BLaER1 (cell line): ENCODE measurements around the gene FAT3.

Experiments used
- H3K27ac ChIP-seq: shearing (Covaris generic); formaldehyde crosslinking; 2 replicates; pipeline ENCODE4 v1.8.1; 2022
- H3K27me3 ChIP-seq: shearing (Covaris generic); formaldehyde crosslinking; 2 replicates; pipeline ENCODE4 v1.8.1; 2022
- H3K36me3 ChIP-seq: shearing (Covaris generic); formaldehyde crosslinking; 2 replicates; pipeline ENCODE4 v1.8.1; 2022
- H3K4me1 ChIP-seq: shearing (Covaris generic); formaldehyde crosslinking; 2 replicates; pipeline ENCODE4 v1.8.1; 2022
- H3K4me2 ChIP-seq: shearing (Covaris generic); formaldehyde crosslinking; 2 replicates; pipeline ENCODE4 v1.8.1; 2022
- H3K4me3 ChIP-seq: shearing (Covaris generic); formaldehyde crosslinking; 2 replicates; pipeline ENCODE4 v1.8.1; 2022
- H3K9ac ChIP-seq: shearing (Covaris generic); formaldehyde crosslinking; 2 replicates; pipeline ENCODE4 v1.8.1; 2022
- H3K9me3 ChIP-seq: shearing (Covaris generic); formaldehyde crosslinking; 2 replicates; pipeline ENCODE4 v1.8.1; 2022
- H4K20me1 ChIP-seq: shearing (Covaris generic); formaldehyde crosslinking; 2 replicates; pipeline ENCODE4 v1.8.1; 2022
- Cebpa-rat ChIP-seq: shearing (Covaris generic); IDR thresholded peaks from 2 replicates; pipeline ENCODE4 v1.8.1; 2022

The FAT3 gene

DNA sequence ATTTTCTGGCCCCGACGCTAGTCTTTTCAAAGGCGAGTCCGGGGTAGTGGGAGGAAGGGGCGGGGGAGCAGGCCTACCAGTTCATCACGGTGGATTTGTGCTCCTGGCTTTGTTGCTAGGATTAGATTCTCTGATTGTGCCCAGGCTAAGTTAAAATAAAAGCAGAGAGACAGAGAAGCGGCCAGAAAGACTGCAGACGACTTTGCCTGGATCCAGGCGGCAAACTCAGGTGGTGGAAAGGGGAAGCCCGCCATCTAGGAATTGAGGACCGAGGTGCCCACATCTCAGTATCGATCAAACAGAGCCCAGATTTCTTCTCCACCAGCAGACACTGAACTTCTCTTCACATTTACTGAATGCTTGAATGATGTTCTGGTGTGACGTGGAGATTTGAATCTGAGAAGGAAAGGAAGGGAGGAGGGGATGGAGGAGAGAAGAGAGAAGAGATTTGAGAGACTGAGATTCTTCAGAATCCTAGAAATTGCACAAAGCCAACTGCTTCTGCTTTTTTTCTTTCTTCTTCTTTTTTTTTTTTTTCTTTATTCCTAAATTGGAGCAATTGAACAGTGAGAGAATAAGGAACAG lies 2.7 kb downstream of the FAT3 start:
- Histone ChIP-seq H3K36me3 (no peaks in the 10 kb centered on the region), H3K4me3 (no peak overlapping the region), H3K9ac (no peak overlapping the region), H3K9me3 (peaks cover 34% of the 10 kb centered on the region), H3K27ac (no peak overlapping the region), H3K4me2 (no peak overlapping the region), H3K4me1 (no peaks in the 10 kb centered on the region), H4K20me1 (no peaks in the 10 kb centered on the region), H3K27me3 (no peaks in the 10 kb centered on the region)
- no peak for TF ChIP-seq Cebpa-rat

DNA sequence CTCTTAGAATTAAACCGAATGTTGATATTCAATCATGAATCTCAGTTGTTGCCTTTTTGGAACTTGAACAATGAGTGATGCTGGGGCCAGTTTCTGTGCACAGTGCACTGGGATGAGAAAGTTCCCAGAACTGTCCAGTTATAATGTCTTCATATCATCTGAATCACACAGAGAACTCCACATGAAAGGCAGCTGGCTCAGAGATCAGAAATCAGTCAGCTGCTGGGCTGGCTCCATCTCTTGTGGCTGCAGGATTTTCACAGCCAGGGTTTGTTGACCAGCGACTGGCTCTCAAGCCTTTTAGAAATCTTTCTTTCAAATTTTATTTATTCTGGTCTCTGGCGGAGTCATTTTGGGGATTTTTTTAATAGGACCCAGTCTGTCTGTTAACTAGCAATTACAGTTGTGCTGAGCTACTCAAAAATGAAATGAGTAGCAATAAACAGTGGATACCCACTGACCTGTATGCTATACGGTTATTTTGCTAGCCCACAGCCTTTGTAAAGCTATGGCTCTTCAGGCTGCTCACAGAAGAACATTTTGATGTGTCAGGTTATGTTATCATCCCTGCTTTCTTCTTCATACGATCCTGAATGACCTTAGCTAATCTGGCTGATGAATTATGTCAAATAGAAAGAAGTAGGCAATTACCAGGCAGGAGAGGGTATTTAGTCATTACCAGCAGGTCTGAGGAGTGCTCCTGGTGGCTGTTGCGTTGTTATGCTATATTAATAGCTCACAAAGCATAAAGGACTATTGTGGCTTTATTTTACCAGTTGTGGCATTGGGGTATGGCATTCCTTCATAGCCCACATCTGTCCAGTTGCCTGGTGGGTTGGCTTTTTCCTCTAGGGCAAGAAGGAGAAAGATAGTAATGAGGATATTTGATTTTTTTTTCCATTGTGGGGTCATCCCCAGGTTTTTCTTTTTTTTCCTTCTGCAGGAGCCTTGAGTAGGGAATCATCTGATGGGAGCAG lies 3.6 kb downstream of the FAT3 start:
- no peaks in the 10 kb centered on the region for H3K27me3 ChIP-seq
- no peak overlapping the region for H3K27ac ChIP-seq
- no peak overlapping the region for H3K9ac ChIP-seq
- no peak for TF ChIP-seq Cebpa-rat
- H3K36me3 ChIP-seq = no peaks in the 10 kb centered on the region
- H4K20me1 ChIP-seq = no peaks in the 10 kb centered on the region
- no peaks in the 10 kb centered on the region for H3K4me1 ChIP-seq
- H3K9me3 ChIP-seq = peaks cover 34% of the 10 kb centered on the region
- no peak overlapping the region for H3K4me3 ChIP-seq
- no peak overlapping the region for H3K4me2 ChIP-seq

DNA sequence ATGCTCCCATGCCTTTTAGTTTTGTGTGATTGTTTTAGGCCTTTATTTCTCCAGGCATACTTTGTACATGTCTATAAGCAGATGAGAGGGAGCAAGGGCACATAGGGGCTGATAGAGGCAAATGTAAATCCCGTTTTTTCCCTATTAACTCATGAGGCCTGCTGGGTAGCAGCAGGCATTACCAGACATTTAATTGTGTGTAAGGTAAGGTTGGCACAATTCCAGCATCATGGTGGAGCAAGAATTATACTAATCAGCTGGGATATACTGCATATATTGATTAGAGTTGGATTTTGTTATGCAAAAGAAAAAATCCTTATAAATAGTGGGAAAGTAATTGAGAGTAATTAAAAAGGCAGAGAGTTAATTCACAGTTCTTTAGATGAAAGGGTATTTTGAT lies 12.2 kb downstream of the FAT3 start:
- Histone ChIP-seq H3K27ac (no peak overlapping the region), H3K9ac (no peak overlapping the region), H3K4me2 (no peak overlapping the region), H4K20me1 (no peaks in the 10 kb centered on the region), H3K27me3 (no peaks in the 10 kb centered on the region), H3K9me3 (no peaks in the 10 kb centered on the region), H3K4me3 (no peak overlapping the region), H3K4me1 (no peaks in the 10 kb centered on the region), H3K36me3 (no peaks in the 10 kb centered on the region)
- no peak for TF ChIP-seq Cebpa-rat

DNA sequence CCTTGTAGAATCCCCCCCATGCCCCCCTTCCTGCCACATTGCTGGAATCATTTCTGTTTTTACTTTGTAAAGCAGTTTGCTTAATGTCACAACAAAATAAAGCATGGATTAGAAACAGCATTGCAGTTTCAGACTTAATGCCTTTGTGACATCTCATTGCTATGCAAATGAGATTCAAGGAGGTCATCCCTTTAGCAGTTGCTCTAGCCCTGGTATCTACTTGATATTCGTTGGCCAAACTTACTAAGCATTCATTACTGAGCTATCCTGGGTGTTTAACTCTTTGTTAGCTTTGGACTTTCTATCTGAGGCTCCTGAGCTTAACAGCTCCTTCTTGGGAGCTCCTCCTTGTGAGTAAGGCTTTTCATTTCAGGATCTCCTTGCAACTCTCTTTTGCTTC lies 16.3 kb downstream of the FAT3 start:
- TF ChIP-seq Cebpa-rat = no peak
- Histone ChIP-seq H3K27ac (no peak overlapping the region), H3K4me3 (no peak overlapping the region), H3K4me2 (no peak overlapping the region), H3K4me1 (no peaks in the 10 kb centered on the region), H3K9ac (no peak overlapping the region), H3K9me3 (no peaks in the 10 kb centered on the region), H4K20me1 (no peaks in the 10 kb centered on the region), H3K36me3 (no peaks in the 10 kb centered on the region), H3K27me3 (no peaks in the 10 kb centered on the region)

DNA sequence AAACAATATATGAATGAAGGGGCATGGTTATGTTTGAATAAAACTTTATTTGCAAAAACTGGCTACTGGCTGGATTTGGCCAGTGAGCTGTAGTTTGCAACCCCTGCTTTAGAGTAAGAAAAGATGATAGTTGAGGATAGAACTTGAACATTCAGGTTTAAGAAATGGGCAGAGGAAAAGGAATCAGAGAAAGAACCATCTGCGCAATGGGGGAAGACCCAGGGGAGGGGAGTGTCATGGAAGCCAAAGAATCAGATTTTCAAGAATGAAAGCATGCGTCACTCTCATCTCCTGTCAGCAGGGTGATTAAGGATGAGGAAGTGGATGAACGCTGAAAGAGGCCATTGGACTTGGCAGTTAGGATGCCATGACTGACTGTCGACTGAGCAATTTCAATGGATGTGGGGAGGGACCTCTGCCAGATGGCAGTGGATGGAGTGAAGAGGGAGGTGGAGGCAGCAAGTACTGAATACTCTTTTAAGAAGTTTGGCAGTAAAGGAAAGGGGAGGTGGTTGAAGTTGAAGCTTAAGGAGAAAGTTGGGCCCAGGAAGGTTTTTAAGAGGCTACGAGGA lies 21.2 kb downstream of the FAT3 start:
- Histone ChIP-seq H3K36me3 (no peaks in the 10 kb centered on the region), H3K27me3 (no peaks in the 10 kb centered on the region), H3K4me1 (no peaks in the 10 kb centered on the region), H4K20me1 (no peaks in the 10 kb centered on the region), H3K9ac (no peak overlapping the region), H3K27ac (no peak overlapping the region), H3K4me2 (no peak overlapping the region), H3K9me3 (no peaks in the 10 kb centered on the region), H3K4me3 (no peak overlapping the region)
- no peak for TF ChIP-seq Cebpa-rat

DNA sequence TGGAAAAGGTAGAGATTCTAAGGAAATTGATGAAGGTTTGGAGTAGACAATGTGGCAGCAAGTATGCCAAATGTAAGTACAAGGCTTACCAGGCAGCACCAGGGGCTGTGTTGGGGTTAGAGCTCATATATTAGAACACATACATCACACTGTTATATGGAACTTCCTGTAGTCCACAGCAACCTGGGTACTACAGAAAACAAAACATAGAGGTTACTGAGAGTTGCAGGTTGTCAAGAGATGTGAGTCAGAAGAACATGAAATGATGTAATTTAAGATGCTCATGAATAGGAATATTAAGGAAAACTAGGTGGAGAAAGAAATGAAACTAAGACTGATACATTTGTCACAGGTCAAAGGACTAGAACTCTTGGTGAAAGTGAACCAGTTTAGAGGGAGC lies 22.0 kb downstream of the FAT3 start:
- Histone ChIP-seq H3K9me3 (no peaks in the 10 kb centered on the region), H3K9ac (no peak overlapping the region), H3K4me2 (no peak overlapping the region), H3K4me1 (no peaks in the 10 kb centered on the region), H3K27ac (no peak overlapping the region), H3K27me3 (no peaks in the 10 kb centered on the region), H4K20me1 (no peaks in the 10 kb centered on the region), H3K4me3 (no peak overlapping the region), H3K36me3 (no peaks in the 10 kb centered on the region)
- TF ChIP-seq Cebpa-rat = no peak

DNA sequence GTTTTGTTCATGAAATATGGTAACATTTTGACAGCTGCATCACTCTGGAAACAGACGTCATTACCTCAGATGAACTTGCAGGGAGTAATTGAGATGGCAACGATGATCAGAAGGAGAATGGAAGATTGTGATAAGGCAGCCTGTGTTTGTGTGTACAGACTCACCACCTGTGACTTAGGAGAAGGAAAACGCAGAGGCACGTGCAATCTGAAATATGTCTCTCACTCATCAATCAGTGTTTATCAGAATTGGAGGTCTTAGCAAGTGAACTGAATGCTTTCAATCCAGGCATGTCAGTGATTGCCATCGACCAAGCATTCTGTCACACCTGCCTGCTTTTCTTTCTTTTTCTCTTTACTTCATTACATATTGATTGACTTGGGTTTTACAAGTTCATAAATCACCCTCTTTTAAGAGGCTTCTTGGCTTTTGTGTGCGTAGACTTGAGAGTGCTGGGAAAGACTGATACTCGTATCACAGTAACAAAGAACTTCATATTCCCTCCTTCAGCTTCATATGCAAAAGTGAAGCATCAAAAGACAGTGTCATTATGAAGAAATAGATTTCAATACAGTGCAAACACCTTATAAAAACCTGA lies 24.6 kb downstream of the FAT3 start:
- Histone ChIP-seq H3K4me2 (no peak overlapping the region), H4K20me1 (no peaks in the 10 kb centered on the region), H3K9ac (no peak overlapping the region), H3K27ac (no peak overlapping the region), H3K36me3 (no peaks in the 10 kb centered on the region), H3K27me3 (no peaks in the 10 kb centered on the region), H3K4me3 (no peak overlapping the region), H3K4me1 (no peaks in the 10 kb centered on the region), H3K9me3 (no peaks in the 10 kb centered on the region)
- no peak for TF ChIP-seq Cebpa-rat

DNA sequence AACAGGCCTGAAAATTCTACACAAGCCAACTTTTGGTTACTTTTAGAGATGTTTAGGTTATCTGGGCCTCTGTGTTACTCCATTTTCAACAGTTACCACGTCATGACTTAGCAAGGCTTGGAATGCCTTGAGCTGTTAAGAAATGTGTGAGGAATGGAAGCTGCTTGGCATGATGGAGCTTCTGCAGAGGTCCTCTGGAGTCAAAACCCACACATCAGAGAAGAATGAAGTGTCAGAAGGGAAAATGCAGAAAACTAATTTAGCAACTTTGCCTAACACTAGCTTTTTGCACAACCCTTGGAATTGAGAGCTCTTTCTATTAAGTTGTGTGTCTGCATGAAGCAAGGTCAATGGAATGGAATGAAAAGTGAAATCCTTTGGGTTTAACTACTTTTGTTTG lies 27.4 kb downstream of the FAT3 start:
- Histone ChIP-seq H3K36me3 (no peaks in the 10 kb centered on the region), H3K4me1 (no peaks in the 10 kb centered on the region), H3K4me2 (no peak overlapping the region), H3K4me3 (no peak overlapping the region), H3K27me3 (no peaks in the 10 kb centered on the region), H4K20me1 (no peaks in the 10 kb centered on the region), H3K9ac (no peak overlapping the region), H3K27ac (no peak overlapping the region), H3K9me3 (no peaks in the 10 kb centered on the region)
- TF ChIP-seq Cebpa-rat = no peak

DNA sequence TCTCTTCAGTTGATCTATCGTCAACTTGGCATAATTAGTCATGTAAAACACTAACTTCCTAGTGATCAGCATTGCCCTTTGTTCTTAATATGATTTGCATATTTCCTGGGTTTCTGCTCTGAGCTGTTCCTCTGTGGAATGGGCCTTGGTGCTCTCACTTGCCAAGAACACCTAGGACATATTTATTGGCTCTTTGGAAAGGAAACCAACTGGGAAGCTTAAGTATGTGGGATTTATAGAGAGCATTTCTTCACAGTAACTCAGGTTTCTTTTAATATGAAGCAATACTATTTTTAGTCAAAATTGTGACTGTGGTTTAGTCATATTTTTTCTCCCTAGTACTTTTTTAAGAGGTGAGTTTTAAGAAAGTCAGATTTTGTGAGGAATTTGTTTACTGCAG lies 28.8 kb downstream of the FAT3 start:
- H3K4me1 ChIP-seq = no peaks in the 10 kb centered on the region
- no peaks in the 10 kb centered on the region for H3K36me3 ChIP-seq
- H4K20me1 ChIP-seq = no peaks in the 10 kb centered on the region
- no peak overlapping the region for H3K9ac ChIP-seq
- no peak for TF ChIP-seq Cebpa-rat
- H3K27ac ChIP-seq = no peak overlapping the region
- H3K9me3 ChIP-seq = no peaks in the 10 kb centered on the region
- no peaks in the 10 kb centered on the region for H3K27me3 ChIP-seq
- no peak overlapping the region for H3K4me3 ChIP-seq
- no peak overlapping the region for H3K4me2 ChIP-seq

DNA sequence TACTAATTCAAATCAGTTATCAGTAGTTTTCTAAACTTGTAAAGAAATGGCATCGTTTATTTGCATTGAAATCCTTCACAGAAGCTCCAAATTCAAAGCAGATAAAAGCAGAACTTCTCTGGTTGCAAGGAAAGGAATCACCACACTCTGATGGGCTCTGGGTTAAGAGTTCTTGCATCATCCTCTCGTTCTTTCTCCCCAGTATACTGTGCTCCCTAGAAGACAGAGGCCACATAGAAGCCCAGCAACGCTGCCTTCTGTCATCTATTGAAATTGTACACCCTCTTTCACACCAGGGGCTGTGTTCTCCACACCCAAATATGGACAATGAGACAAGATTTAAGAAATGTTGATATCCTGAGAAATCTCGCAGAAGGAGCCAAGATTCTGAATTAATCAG lies 29.3 kb downstream of the FAT3 start:
- Histone ChIP-seq H3K4me2 (no peak overlapping the region), H3K9ac (no peak overlapping the region)

More for the DNA sequence above, 29.3 kb downstream of the FAT3 start:
- Histone ChIP-seq H4K20me1 (no peaks in the 10 kb centered on the region), H3K27ac (no peak overlapping the region), H3K36me3 (no peaks in the 10 kb centered on the region), H3K4me1 (no peaks in the 10 kb centered on the region), H3K9me3 (no peaks in the 10 kb centered on the region), H3K4me3 (no peak overlapping the region), H3K27me3 (no peaks in the 10 kb centered on the region)
- TF ChIP-seq Cebpa-rat = no peak
